HEK293T (cell line): ENCODE data around the gene EDIL3.

Source experiments
- ARNT ChIP-seq: fragments of 450-650 bp; IDR thresholded peaks from 2 replicates; pipeline ENCODE4 v1.6.1; 2017; ENCODE audit warnings: mild to moderate bottlenecking
- BHLHE40 ChIP-seq: fragments of 450-650 bp; IDR thresholded peaks from 2 replicates; pipeline ENCODE4 v1.6.1; 2016; ENCODE audit warnings: mild to moderate bottlenecking, moderate library complexity, borderline replicate concordance
- CTBP1 ChIP-seq: fragments of 450-650 bp; IDR thresholded peaks from 2 replicates; pipeline ENCODE4 v1.6.1; 2016; ENCODE audit warnings: borderline replicate concordance
- ELF4 ChIP-seq: fragments of 450-650 bp; IDR thresholded peaks from 2 replicates; pipeline ENCODE4 v1.6.1; 2017; ENCODE audit warnings: antibody characterized with exemption
- FOXA1 ChIP-seq: fragments of 450-650 bp; IDR thresholded peaks from 2 replicates; pipeline ENCODE4 v1.6.1; 2016; ENCODE audit warnings: mild to moderate bottlenecking
- FOXK2 ChIP-seq: fragments of 450-650 bp; IDR thresholded peaks from 2 replicates; pipeline ENCODE4 v1.6.1; 2016; ENCODE audit warnings: mild to moderate bottlenecking
- FOXM1 ChIP-seq: fragments of 450-650 bp; IDR thresholded peaks from 2 replicates; pipeline ENCODE4 v1.6.1; 2017; ENCODE audit warnings: mild to moderate bottlenecking, borderline replicate concordance
- L3MBTL2 ChIP-seq: fragments of 450-650 bp; conservative IDR thresholded peaks from 2 replicates; pipeline ENCODE4 v1.6.1; 2016; ENCODE audit warnings: mild to moderate bottlenecking
- NFRKB ChIP-seq: fragments of 450-650 bp; IDR thresholded peaks from 2 replicates; pipeline ENCODE4 v1.6.1; 2016; ENCODE audit warnings: mild to moderate bottlenecking, moderate library complexity
- PKNOX1 ChIP-seq: fragments of 450-650 bp; IDR thresholded peaks from 2 replicates; pipeline ENCODE4 v1.6.1; 2016
- SP1 ChIP-seq: fragments of 450-650 bp; IDR thresholded peaks from 2 replicates; pipeline ENCODE4 v1.6.1; 2017
- TARDBP ChIP-seq: fragments of 450-650 bp; IDR thresholded peaks from 2 replicates; pipeline ENCODE4 v1.6.1; 2016
- ZNF384 ChIP-seq: fragments of 450-650 bp; IDR thresholded peaks from 2 replicates; pipeline ENCODE4 v1.6.1; 2016

GRCh38 chr5:84119252-84119651, 265.4 kb downstream of the EDIL3 start:
- TF ChIP-seq FOXK2: no peak
- no peak for TF ChIP-seq FOXM1
- TF ChIP-seq L3MBTL2: no peak
- no peak for TF ChIP-seq FOXA1
- TF ChIP-seq SP1: no peak
- TF ChIP-seq BHLHE40: no peak
- no peak for TF ChIP-seq NFRKB
- TF ChIP-seq CTBP1: no peak
- TF ChIP-seq ARNT: no peak
- TF ChIP-seq ELF4: no peak
- TF ChIP-seq TARDBP: no peak
- no peak for TF ChIP-seq PKNOX1
- no peak for TF ChIP-seq ZNF384
